Fibroblast of lung (primary cell): Measurements from ENCODE around the gene PTPRE. TPM values are rescaled to one million over a fixed set of nuclear protein-coding genes. Genes with fewer than 3 reads are reported as not detected.

ENCODE experiments used
- DNase-seq, 2 donors: peaks; one replicate each; pipeline versions ENCODE4 v3.0.0 to v3.0.0-alpha.2; 2010; ENCODE audit warnings: low read depth in 2 of 2
- H2AFZ ChIP-seq: 2 replicates; pipeline ENCODE4 v1.5.1; 2012; ENCODE audit warnings: low read length, control low read depth, inconsistent platforms
- H3K27ac ChIP-seq: 2 replicates; pipeline ENCODE4 v1.5.1; 2011; ENCODE audit warnings: low read length, control low read depth; ENCODE audit not compliant: insufficient read depth
- H3K27me3 ChIP-seq: 2 replicates; pipeline ENCODE4 v1.5.1; 2011; ENCODE audit warnings: mild to moderate bottlenecking, low read length; ENCODE audit not compliant: control insufficient read depth, insufficient read depth
- H3K36me3 ChIP-seq: 2 replicates; pipeline ENCODE4 v1.5.1; 2011; ENCODE audit warnings: low read length; ENCODE audit not compliant: control insufficient read depth, insufficient read depth
- H3K4me1 ChIP-seq: 2 replicates; pipeline ENCODE4 v1.5.1; 2011; ENCODE audit warnings: low read length; ENCODE audit not compliant: control insufficient read depth, insufficient read depth; ENCODE audit errors: extremely low read depth
- H3K4me2 ChIP-seq: 2 replicates; pipeline ENCODE4 v1.5.1; 2011; ENCODE audit warnings: low read length, control low read depth; ENCODE audit not compliant: insufficient read depth; ENCODE audit errors: extremely low read depth
- H3K4me3 ChIP-seq, 4 experiments: fragments of 200-600 bp in 1 of 4; sonication (generic) in 1 of 4; replicated peaks in 1 of 4; 2 replicates each; pipeline ENCODE4 v1.5.1; 2011 to 2016; ENCODE audit warnings: low read length in 4 of 4, low read depth in 3 of 4, mild to moderate bottlenecking in 3 of 4, control low read depth in 2 of 4, inconsistent platforms in 1 of 4, mixed read lengths in 1 of 4; ENCODE audit not compliant: insufficient read depth in 1 of 4; ENCODE audit errors: control extremely low read depth in 1 of 4
- H3K79me2 ChIP-seq: 2 replicates; pipeline ENCODE4 v1.5.1; 2012; ENCODE audit warnings: mild to moderate bottlenecking, low read length, inconsistent platforms; ENCODE audit not compliant: control insufficient read depth, insufficient read depth
- H3K9ac ChIP-seq: 2 replicates; pipeline ENCODE4 v1.5.1; 2011; ENCODE audit warnings: mild to moderate bottlenecking, low read length, control low read depth; ENCODE audit not compliant: insufficient read depth
- H3K9me3 ChIP-seq: 2 replicates; pipeline ENCODE4 v1.5.1; 2012; ENCODE audit warnings: low read depth, low read length; ENCODE audit not compliant: control insufficient read depth, insufficient read depth
- H4K20me1 ChIP-seq: 2 replicates; pipeline ENCODE4 v1.5.1; 2011; ENCODE audit warnings: low read length; ENCODE audit not compliant: control insufficient read depth, insufficient read depth; ENCODE audit errors: extremely low read depth
- CTCF ChIP-seq, 2 donors: IDR thresholded peaks in 1 of 2; conservative IDR thresholded peaks in 1 of 2; 1 replicate in 1 of 2; 2 replicates in 1 of 2; pipeline ENCODE4 v1.5.1; 2011 to 2012; ENCODE audit warnings: low read length in 2 of 2, control low read depth in 1 of 2, inconsistent platforms in 1 of 2, low read depth in 1 of 2, mild to moderate bottlenecking in 1 of 2
- EZH2 ChIP-seq: IDR thresholded peaks from 2 replicates; pipeline ENCODE4 v1.5.1; 2012; ENCODE audit warnings: low read length, control low read depth, mild to moderate bottlenecking; ENCODE audit errors: missing control alignments
- polyA plus RNA-seq, 2 donors: library from polyadenylated mRNA; depleted of rRNA in 1 of 2; stranded (reverse) in 1 of 2; unstranded in 1 of 2; fragments of >200 nt; gene quantifications; 2 replicates each; pipeline ENCODE4 v1.2.1, GENCODE V29; 2011 to 2012; ENCODE audit warnings: missing spikeins in 1 of 2
- total RNA-seq: library from RNA; depleted of rRNA; stranded (reverse); fragments of >200 nt; gene quantifications from 2 replicates; pipeline ENCODE4 v1.2.1, GENCODE V29; 2014

PTPRE gene
- total and polyA plus RNA-seq, 2 donors (not counting 1 experiment from before 2014, with no cell fraction given), result 0.75 to 1.8 TPM

- Histone ChIP-seq H3K4me1 (no peaks in the 10 kb centered on the region), H2AFZ (no peak overlapping the region), H3K27me3 (no peaks in the 10 kb centered on the region), H4K20me1 (no peaks in the 10 kb centered on the region), H3K4me2 (no peak overlapping the region), H3K4me3 (no peak overlapping the region), H3K9ac (no peak overlapping the region), H3K36me3 (no peaks in the 10 kb centered on the region), H3K79me2 (no peaks in the 10 kb centered on the region), H3K9me3 (no peaks in the 10 kb centered on the region), H3K27ac (no peak overlapping the region)
- TF ChIP-seq CTCF (conservative IDR thresholded peaks at IDR 0.05 in 1 of 2, IDR thresholded peaks at IDR 0.05 in 1 of 2; ENCODE audit: low read depth in 1 of 2, low read length in 2 of 2), result no peak
- no peak for TF ChIP-seq EZH2
- peak in 1 of 2 donors; percentile 48 for DNase-seq
Measured at GRCh38 chr10:127894146-127894545, 12.8 kb upstream of the PTPRE start.

DNA sequence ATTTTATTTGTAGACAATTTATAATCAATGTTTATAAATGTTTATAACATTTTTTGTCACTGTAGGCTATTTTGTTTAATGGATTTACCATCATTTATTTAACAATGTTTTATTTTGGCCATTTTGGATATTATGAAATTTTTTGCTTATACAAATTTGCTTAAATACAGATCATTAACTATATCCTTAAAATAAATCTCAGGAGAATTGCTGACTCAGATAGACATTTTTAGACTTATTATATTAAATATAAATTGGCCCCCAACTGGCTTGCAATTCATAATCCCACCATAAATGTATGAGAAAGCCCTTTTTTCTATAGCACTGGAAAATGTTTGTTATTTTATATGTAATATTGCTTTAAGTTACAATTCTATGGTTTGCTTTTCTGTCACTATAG is 10.3 kb upstream of the PTPRE start:
- H3K36me3 ChIP-seq, result no peaks in the 10 kb centered on the region
- no peaks in the 10 kb centered on the region for H3K4me1 ChIP-seq
- TF ChIP-seq EZH2 (no peak), CTCF (conservative IDR thresholded peaks at IDR 0.05 in 1 of 2, IDR thresholded peaks at IDR 0.05 in 1 of 2; ENCODE audit: low read depth in 1 of 2, low read length in 2 of 2) (no peak)
- H3K4me3 ChIP-seq, result no peak overlapping the region
- no peak overlapping the region for H3K9ac ChIP-seq
- no peaks in the 10 kb centered on the region for H4K20me1 ChIP-seq
- DNase-seq, result no peak
- H3K27ac ChIP-seq, result no peak overlapping the region
- H2AFZ ChIP-seq, result no peak overlapping the region
- no peaks in the 10 kb centered on the region for H3K9me3 ChIP-seq
- H3K27me3 ChIP-seq, result no peaks in the 10 kb centered on the region
- no peak overlapping the region for H3K4me2 ChIP-seq
- no peaks in the 10 kb centered on the region for H3K79me2 ChIP-seq

DNA sequence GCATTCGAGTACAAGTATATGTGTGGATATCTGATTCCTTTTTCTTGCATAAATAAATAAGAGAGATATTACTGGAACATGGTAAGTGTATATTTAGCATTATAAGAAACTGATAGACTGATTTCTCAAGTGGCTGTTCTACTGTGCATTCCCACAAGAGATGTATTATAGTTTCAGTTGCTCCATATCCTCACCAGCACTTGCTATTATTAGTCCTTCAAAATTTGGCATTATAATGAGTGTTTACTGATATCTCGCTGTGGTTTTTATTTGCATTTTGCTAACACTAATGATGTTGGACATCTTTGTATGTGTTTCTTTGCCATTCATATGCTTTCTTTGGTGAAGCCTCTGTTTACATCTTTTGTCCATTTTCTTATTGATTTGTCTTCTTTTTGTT is 9.7 kb upstream of the PTPRE start:
- Histone ChIP-seq H3K4me2 (no peak overlapping the region), H3K79me2 (no peaks in the 10 kb centered on the region), H3K36me3 (no peaks in the 10 kb centered on the region), H3K4me1 (no peaks in the 10 kb centered on the region), H3K4me3 (no peak overlapping the region), H3K9ac (no peak overlapping the region), H3K27ac (no peak overlapping the region), H3K9me3 (no peaks in the 10 kb centered on the region), H3K27me3 (no peaks in the 10 kb centered on the region), H4K20me1 (no peaks in the 10 kb centered on the region), H2AFZ (no peak overlapping the region)
- TF ChIP-seq CTCF (conservative IDR thresholded peaks at IDR 0.05 in 1 of 2, IDR thresholded peaks at IDR 0.05 in 1 of 2; ENCODE audit: low read depth in 1 of 2, low read length in 2 of 2) (no peak), EZH2 (no peak)
- DNase-seq, result no peak
